Esophagus (tissue), 2 donors: Measurements from ENCODE around the gene EPHB1. TPM values are rescaled to one million over a fixed set of nuclear protein-coding genes. Genes with fewer than 3 reads are reported as not detected.
"Not testable (repeated sequence)": the region's sequence is repeated elsewhere in the genome, so short reads cannot be mapped to it uniquely, and the experiment has no call there.

Experiments
- H3K27ac ChIP-seq, 2 donors: one replicate each; pipeline ENCODE4 v1.5.1; 2013; ENCODE audit warnings: low read depth in 2 of 2, mild to moderate bottlenecking in 2 of 2, inconsistent platforms in 1 of 2, low read length in 1 of 2, moderate library complexity in 1 of 2
- H3K27me3 ChIP-seq, 2 donors: one replicate each; pipeline ENCODE4 v1.6.1; 2013; ENCODE audit warnings: low read length in 2 of 2, control low read depth in 1 of 2, mild to moderate bottlenecking in 1 of 2; ENCODE audit not compliant: insufficient read depth in 2 of 2, control insufficient read depth in 1 of 2
- H3K36me3 ChIP-seq, 2 donors: one replicate each; pipeline ENCODE4 v1.6.1; 2013; ENCODE audit warnings: low read length in 1 of 2; ENCODE audit not compliant: control insufficient read depth in 2 of 2, insufficient read depth in 2 of 2
- H3K4me1 ChIP-seq, 2 donors: one replicate each; pipeline ENCODE4 v1.6.1; 2013; ENCODE audit warnings: low read length in 1 of 2; ENCODE audit not compliant: control insufficient read depth in 2 of 2, insufficient read depth in 2 of 2
- H3K4me3 ChIP-seq, 2 donors: one replicate each; pipeline ENCODE4 v1.5.1; 2013; ENCODE audit warnings: low read length in 2 of 2, mild to moderate bottlenecking in 2 of 2, low read depth in 1 of 2, moderate library complexity in 1 of 2
- H3K9me3 ChIP-seq, 2 donors: one replicate each; pipeline ENCODE4 v1.6.1; 2013; ENCODE audit warnings: mild to moderate bottlenecking in 2 of 2, low read depth in 1 of 2, low read length in 1 of 2, moderate library complexity in 1 of 2; ENCODE audit not compliant: control insufficient read depth in 2 of 2, insufficient read depth in 1 of 2
- WGBS, 2 donors: extraction: QIAGEN DNeasy Blood & Tissue Kit; methylation state at CpG; one replicate each; pipeline ENCODE4 v1.1.7; 2013; 5-methylcytosine and 5-hydroxymethylcytosine counted together
- polyA plus RNA-seq, 2 donors: library from polyadenylated mRNA; stranded (reverse); fragments of 200-250 nt; gene quantifications; one replicate each; pipeline ENCODE4 v1.2.3, GENCODE V29; 2013
- donor health status: healthy with polysubstance abuse.
- donor health status: Bipolar disorder and iron deficiency.

The EPHB1 gene
- polyA plus RNA-seq, 2 donors, result 0.04 to 0.38 TPM

GRCh38 chr3:134959516-134959915 is 164.5 kb downstream of the EPHB1 start:
- no peak overlapping the region for H3K27ac ChIP-seq
- H3K9me3 ChIP-seq, result no peaks in the 10 kb centered on the region
- H3K27me3 ChIP-seq, result no peaks in the 10 kb centered on the region
- H3K4me3 ChIP-seq, result no peak overlapping the region
- no peaks in the 10 kb centered on the region for H3K4me1 ChIP-seq
- no peaks in the 10 kb centered on the region for H3K36me3 ChIP-seq

DNA sequence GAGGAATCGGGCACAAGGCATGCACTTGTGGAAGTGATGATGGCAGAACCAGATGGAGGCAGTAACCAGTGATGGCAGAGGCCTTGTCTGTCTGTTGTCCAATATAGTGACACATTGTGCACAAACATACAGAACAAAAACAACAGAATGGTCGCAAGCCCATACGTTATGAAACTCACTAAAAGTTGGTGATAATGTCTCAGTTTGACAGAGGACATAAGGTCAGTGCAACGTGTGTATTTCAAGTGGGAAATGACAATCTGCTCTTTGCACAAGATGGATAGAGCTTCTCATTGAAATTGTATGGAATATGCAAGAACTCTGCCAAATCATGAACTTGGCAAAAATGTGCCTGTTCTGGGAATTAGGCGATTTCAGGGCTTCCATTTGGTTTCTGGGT is 169.2 kb downstream of the EPHB1 start:
- Histone ChIP-seq H3K27me3 (no peaks in the 10 kb centered on the region), H3K36me3 (no peaks in the 10 kb centered on the region), H3K4me1 (no peaks in the 10 kb centered on the region), H3K27ac (no peak overlapping the region), H3K4me3 (no peak overlapping the region), H3K9me3 (no peaks in the 10 kb centered on the region)
- 75 to 78% methylated on average over 5 of the region's 5 CpGs for WGBS, 2 donors

- 74% methylated on average over 3 of the region's 3 CpGs for WGBS, 2 donors
- Histone ChIP-seq H3K27me3 (no peaks in the 10 kb centered on the region), H3K4me3 (no peak overlapping the region), H3K4me1 (no peaks in the 10 kb centered on the region), H3K9me3 (no peaks in the 10 kb centered on the region), H3K36me3 (no peaks in the 10 kb centered on the region), H3K27ac (no peak overlapping the region)
Measured at GRCh38 chr3:134965865-134966481, 170.9 kb downstream of the EPHB1 start.

- no peaks in the 10 kb centered on the region for H3K36me3 ChIP-seq
- 63 to 71% methylated on average over 2 of the region's 2 CpGs for WGBS, 2 donors
- no peaks in the 10 kb centered on the region for H3K9me3 ChIP-seq
- no peaks in the 10 kb centered on the region for H3K27me3 ChIP-seq
- H3K4me1 ChIP-seq, result no peaks in the 10 kb centered on the region
- no peak overlapping the region for H3K4me3 ChIP-seq
- H3K27ac ChIP-seq, result no peak overlapping the region
Measured at GRCh38 chr3:134970895-134971294, 175.8 kb downstream of the EPHB1 start.

DNA sequence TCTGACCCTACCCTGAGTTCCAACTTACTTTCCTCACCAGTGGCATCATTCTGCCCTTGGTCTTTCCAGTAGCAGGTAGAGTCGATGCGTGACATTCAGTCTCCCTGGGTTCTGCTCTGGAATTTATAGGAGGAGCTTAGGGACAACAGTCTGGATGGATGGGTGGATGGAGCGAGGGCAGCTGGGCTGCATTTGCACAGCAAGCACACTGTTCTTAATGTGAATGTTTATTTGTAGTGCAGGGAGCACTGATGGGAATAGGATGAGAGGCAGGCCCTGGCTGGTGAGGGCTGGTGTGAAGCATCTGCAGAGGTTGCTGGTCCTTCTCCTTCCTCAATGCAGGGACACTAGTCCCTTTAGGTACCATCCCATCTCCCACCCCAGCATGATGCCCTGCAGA is 176.2 kb downstream of the EPHB1 start:
- H3K27me3 ChIP-seq, result no peaks in the 10 kb centered on the region
- no peaks in the 10 kb centered on the region for H3K9me3 ChIP-seq
- 71 to 72% methylated on average over 3 of the region's 3 CpGs for WGBS, 2 donors
- H3K4me1 ChIP-seq, result no peaks in the 10 kb centered on the region
- H3K27ac ChIP-seq, result no peak overlapping the region
- H3K4me3 ChIP-seq, result no peak overlapping the region
- no peaks in the 10 kb centered on the region for H3K36me3 ChIP-seq

- not testable (repeated sequence) for H3K9me3 ChIP-seq, H3K4me3 ChIP-seq, H3K4me1 ChIP-seq, H3K36me3 ChIP-seq, H3K27ac ChIP-seq, H3K27me3 ChIP-seq
Measured at GRCh38 chr3:134971907-134972306, 176.8 kb downstream of the EPHB1 start.

- H3K27ac ChIP-seq, result no peak overlapping the region
- no peak overlapping the region for H3K4me3 ChIP-seq
- 68 to 76% methylated on average over 2 of the region's 2 CpGs for WGBS, 2 donors
- no peaks in the 10 kb centered on the region for H3K36me3 ChIP-seq
- no peaks in the 10 kb centered on the region for H3K27me3 ChIP-seq
- no peaks in the 10 kb centered on the region for H3K9me3 ChIP-seq
- H3K4me1 ChIP-seq, result no peaks in the 10 kb centered on the region
Measured at GRCh38 chr3:134972836-134973455, 177.9 kb downstream of the EPHB1 start.

DNA sequence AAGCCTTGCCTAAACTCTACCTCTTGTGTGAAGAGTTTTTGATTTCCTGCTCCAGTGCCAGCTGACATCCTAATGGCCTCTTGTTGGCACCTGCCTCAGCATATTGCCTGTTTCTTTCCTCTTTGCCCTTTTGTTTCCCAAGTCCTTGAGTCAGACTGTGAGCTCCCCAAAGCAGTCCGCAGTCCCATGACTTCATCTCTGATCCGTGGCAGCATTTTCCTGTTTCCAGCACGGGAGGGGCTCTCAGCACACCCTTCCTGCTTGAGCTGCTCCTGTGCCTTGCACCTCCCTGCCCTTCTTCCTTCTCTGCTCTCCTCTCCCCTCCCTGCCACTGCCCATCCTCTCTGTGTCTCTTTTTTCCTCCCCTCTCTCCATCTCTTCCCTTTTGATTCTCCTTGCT is 179.6 kb downstream of the EPHB1 start:
- H3K4me3 ChIP-seq, result no peak overlapping the region
- no peaks in the 10 kb centered on the region for H3K36me3 ChIP-seq
- no peaks in the 10 kb centered on the region for H3K9me3 ChIP-seq
- WGBS, 2 donors, result 17% methylated on average over 3 of the region's 3 CpGs
- peak overlapping the region in 1 of 2 donors; percentile 35 for H3K27ac ChIP-seq
- H3K27me3 ChIP-seq, result no peaks in the 10 kb centered on the region
- no peaks in the 10 kb centered on the region for H3K4me1 ChIP-seq

GRCh38 chr3:134976948-134977347 is 181.9 kb downstream of the EPHB1 start:
- no peaks in the 10 kb centered on the region for H3K4me1 ChIP-seq
- no peaks in the 10 kb centered on the region for H3K36me3 ChIP-seq
- no peaks in the 10 kb centered on the region for H3K27me3 ChIP-seq
- H3K4me3 ChIP-seq, result no peak overlapping the region
- H3K27ac ChIP-seq, result no peak overlapping the region
- WGBS, 2 donors, result 83 to 90% methylated on average over 3 of the region's 3 CpGs
- H3K9me3 ChIP-seq, result no peaks in the 10 kb centered on the region

GRCh38 chr3:134978658-134979057 is 183.6 kb downstream of the EPHB1 start:
- Histone ChIP-seq H3K4me3 (no peak overlapping the region), H3K27ac (no peak overlapping the region)
- WGBS, 2 donors, result 74 to 75% methylated on average over 1 of the region's 1 CpG

More at GRCh38 chr3:134978658-134979057, 183.6 kb downstream of the EPHB1 start:
- Histone ChIP-seq H3K4me1 (no peaks in the 10 kb centered on the region), H3K27me3 (no peaks in the 10 kb centered on the region), H3K9me3 (no peaks in the 10 kb centered on the region), H3K36me3 (no peaks in the 10 kb centered on the region)
